MG63 (cell line): ENCODE results near the gene HMGN3. TPM values are rescaled to one million over a fixed set of nuclear protein-coding genes. Genes with fewer than 3 reads are reported as not detected.

ENCODE experiments used
- DNase-seq: peaks from one replicate; pipeline ENCODE4 v3.0.0-alpha.2; 2020
- H3K27me3 ChIP-seq: fragments of 250-450 bp; sonication (Bioruptor Pico); 2 replicates; pipeline ENCODE4 v1.5.1; 2020; ENCODE audit warnings: mild to moderate bottlenecking, moderate library complexity
- H3K36me3 ChIP-seq: fragments of 250-450 bp; sonication (Bioruptor Pico); 2 replicates; pipeline ENCODE4 v1.5.1; 2020; ENCODE audit warnings: mild to moderate bottlenecking, moderate library complexity
- H3K4me3 ChIP-seq: fragments of 250-450 bp; sonication (Bioruptor Pico); 2 replicates; pipeline ENCODE4 v1.5.1; 2020; ENCODE audit warnings: mild to moderate bottlenecking, moderate library complexity
- H3K9me3 ChIP-seq: fragments of 250-450 bp; sonication (Bioruptor Pico); 2 replicates; pipeline ENCODE4 v1.5.1; 2020; ENCODE audit warnings: mild to moderate bottlenecking, moderate library complexity
- total RNA-seq: library from RNA; depleted of rRNA; stranded (reverse); fragments of >200 nt; shearing (Covaris generic); gene quantifications from 2 replicates; pipeline ENCODE4 v1.2.3, GENCODE V29; 2014; ENCODE audit warnings: low replicate concordance

HMGN3 gene
- total RNA-seq, 1 experiment from 2014 or later = 40.3 TPM

GRCh38 chr6:79240509-79240908 is 6.0 kb upstream of the HMGN3 start:
- DNase-seq = no peak
- H3K4me3 ChIP-seq = no peak overlapping the region
- H3K36me3 ChIP-seq = no peaks in the 10 kb centered on the region
- H3K27me3 ChIP-seq = no peaks in the 10 kb centered on the region
- no peaks in the 10 kb centered on the region for H3K9me3 ChIP-seq

- no peaks in the 10 kb centered on the region for H3K27me3 ChIP-seq
- H3K4me3 ChIP-seq = no peak overlapping the region
- DNase-seq = no peak
- H3K36me3 ChIP-seq = no peaks in the 10 kb centered on the region
- H3K9me3 ChIP-seq = no peaks in the 10 kb centered on the region
Measured at GRCh38 chr6:79239536-79240168, 5.2 kb upstream of the HMGN3 start.

- Histone ChIP-seq H3K36me3 (no peaks in the 10 kb centered on the region), H3K4me3 (no peak overlapping the region), H3K27me3 (no peaks in the 10 kb centered on the region), H3K9me3 (no peaks in the 10 kb centered on the region)
- no peak for DNase-seq
Measured at GRCh38 chr6:79238919-79239318, 4.4 kb upstream of the HMGN3 start.

GRCh38 chr6:79236711-79237110 is 2.2 kb upstream of the HMGN3 start:
- H3K4me3 ChIP-seq = no peak overlapping the region

GRCh38 chr6:79233611-79234149 is 802 bp downstream of the HMGN3 start:
- peak; percentile 93 for DNase-seq
- Histone ChIP-seq H3K27me3 (no peaks in the 10 kb centered on the region), H3K36me3 (no peaks in the 10 kb centered on the region), H3K9me3 (no peaks in the 10 kb centered on the region), H3K4me3 (peak overlapping the region; percentile 73)

More at GRCh38 chr6:79236711-79237110, 2.2 kb upstream of the HMGN3 start:
- Histone ChIP-seq H3K36me3 (no peaks in the 10 kb centered on the region), H3K9me3 (no peaks in the 10 kb centered on the region), H3K27me3 (no peaks in the 10 kb centered on the region)
- no peak for DNase-seq

- no peaks in the 10 kb centered on the region for H3K9me3 ChIP-seq
- H3K36me3 ChIP-seq = no peaks in the 10 kb centered on the region
- H3K4me3 ChIP-seq = peak overlapping the region; percentile 73
- no peaks in the 10 kb centered on the region for H3K27me3 ChIP-seq
- DNase-seq = no peak
Measured at GRCh38 chr6:79232696-79233462, 1.6 kb downstream of the HMGN3 start.

GRCh38 chr6:79231666-79232065 is 2.8 kb downstream of the HMGN3 start:
- no peaks in the 10 kb centered on the region for H3K27me3 ChIP-seq
- DNase-seq = no peak
- H3K9me3 ChIP-seq = no peaks in the 10 kb centered on the region
- H3K36me3 ChIP-seq = no peaks in the 10 kb centered on the region
- no peak overlapping the region for H3K4me3 ChIP-seq

- Histone ChIP-seq H3K9me3 (no peaks in the 10 kb centered on the region), H3K36me3 (no peaks in the 10 kb centered on the region), H3K27me3 (no peaks in the 10 kb centered on the region), H3K4me3 (no peak overlapping the region)
- no peak for DNase-seq
Measured at GRCh38 chr6:79231101-79231500, 3.4 kb downstream of the HMGN3 start.

- no peak overlapping the region for H3K4me3 ChIP-seq
- no peak for DNase-seq
- no peaks in the 10 kb centered on the region for H3K36me3 ChIP-seq
- H3K9me3 ChIP-seq = no peaks in the 10 kb centered on the region
- H3K27me3 ChIP-seq = no peaks in the 10 kb centered on the region
Measured at GRCh38 chr6:79230149-79230548, 4.3 kb downstream of the HMGN3 start.

- Histone ChIP-seq H3K9me3 (no peaks in the 10 kb centered on the region), H3K27me3 (no peaks in the 10 kb centered on the region), H3K36me3 (no peaks in the 10 kb centered on the region), H3K4me3 (no peak overlapping the region)
- DNase-seq = no peak
Measured at GRCh38 chr6:79227445-79227844, 7.0 kb downstream of the HMGN3 start.

- Histone ChIP-seq H3K9me3 (no peaks in the 10 kb centered on the region), H3K27me3 (no peaks in the 10 kb centered on the region), H3K4me3 (no peak overlapping the region), H3K36me3 (no peaks in the 10 kb centered on the region)
- no peak for DNase-seq
Measured at GRCh38 chr6:79226660-79227059, 7.8 kb downstream of the HMGN3 start.

GRCh38 chr6:79225717-79226599 is 8.5 kb downstream of the HMGN3 start:
- no peaks in the 10 kb centered on the region for H3K9me3 ChIP-seq
- no peaks in the 10 kb centered on the region for H3K27me3 ChIP-seq
- DNase-seq = peak; percentile 4
- no peaks in the 10 kb centered on the region for H3K36me3 ChIP-seq
- no peak overlapping the region for H3K4me3 ChIP-seq

GRCh38 chr6:79223611-79224404 is 10.7 kb downstream of the HMGN3 start:
- Histone ChIP-seq H3K27me3 (no peaks in the 10 kb centered on the region), H3K36me3 (no peaks in the 10 kb centered on the region), H3K9me3 (no peaks in the 10 kb centered on the region; the same call in 1 of the 2 replicates), H3K4me3 (no peak overlapping the region)
- DNase-seq = no peak

GRCh38 chr6:79215213-79215824 is 19.2 kb downstream of the HMGN3 start:
- Histone ChIP-seq H3K27me3 (no peaks in the 10 kb centered on the region), H3K9me3 (no peaks in the 10 kb centered on the region; the same call in 1 of the 2 replicates), H3K36me3 (no peaks in the 10 kb centered on the region), H3K4me3 (no peak overlapping the region)
- DNase-seq = no peak

- no peaks in the 10 kb centered on the region for H3K27me3 ChIP-seq
- H3K36me3 ChIP-seq = no peaks in the 10 kb centered on the region
- no peaks in the 10 kb centered on the region for H3K9me3 ChIP-seq
- no peak for DNase-seq
- H3K4me3 ChIP-seq = no peak overlapping the region
Measured at GRCh38 chr6:79212859-79213258, 21.6 kb downstream of the HMGN3 start.

GRCh38 chr6:79208816-79209215 is 25.7 kb downstream of the HMGN3 start:
- Histone ChIP-seq H3K27me3 (no peaks in the 10 kb centered on the region), H3K4me3 (no peak overlapping the region), H3K36me3 (no peaks in the 10 kb centered on the region), H3K9me3 (no peaks in the 10 kb centered on the region)
- DNase-seq = no peak
